ENCODE measurements around the gene PLCXD1.

- no peak for TF ChIP-seq CTCF (IDR thresholded peaks at IDR 0.05; ENCODE audit: insufficient read depth, low read length)
- no peak for TF ChIP-seq POLR2AphosphoS5 (IDR thresholded peaks at IDR 0.05; ENCODE audit: low read depth)
These were observed 36.4 kb downstream of the PLCXD1 start for GRCh38 chrX:317424-318067.

Measured in HL-60 (cell line).